ENCODE results near the gene TTC28.

- TF ChIP-seq YY1 (IDR thresholded peaks at IDR 0.05; ENCODE audit: insufficient read depth, insufficient read length) (no peak), ZNF274 (IDR thresholded peaks at IDR 0.05; ENCODE audit: low read depth, low read length) (no peak)
Measured at GRCh38 chr22:28241656-28242290, 437.9 kb downstream of the TTC28 start.
